GM19324 (cell line): Measurements from ENCODE around the gene EXOC3L1.

Source experiments
- ATAC-seq: cut with Tn5 transposase; IDR thresholded peaks from one replicate; pipeline ENCODE4 v1.9.1; 2021; ENCODE audit warnings: mild to moderate bottlenecking, moderate library complexity; ENCODE audit not compliant: unreplicated experiment, low FRiP score

Gene EXOC3L1, protein sequence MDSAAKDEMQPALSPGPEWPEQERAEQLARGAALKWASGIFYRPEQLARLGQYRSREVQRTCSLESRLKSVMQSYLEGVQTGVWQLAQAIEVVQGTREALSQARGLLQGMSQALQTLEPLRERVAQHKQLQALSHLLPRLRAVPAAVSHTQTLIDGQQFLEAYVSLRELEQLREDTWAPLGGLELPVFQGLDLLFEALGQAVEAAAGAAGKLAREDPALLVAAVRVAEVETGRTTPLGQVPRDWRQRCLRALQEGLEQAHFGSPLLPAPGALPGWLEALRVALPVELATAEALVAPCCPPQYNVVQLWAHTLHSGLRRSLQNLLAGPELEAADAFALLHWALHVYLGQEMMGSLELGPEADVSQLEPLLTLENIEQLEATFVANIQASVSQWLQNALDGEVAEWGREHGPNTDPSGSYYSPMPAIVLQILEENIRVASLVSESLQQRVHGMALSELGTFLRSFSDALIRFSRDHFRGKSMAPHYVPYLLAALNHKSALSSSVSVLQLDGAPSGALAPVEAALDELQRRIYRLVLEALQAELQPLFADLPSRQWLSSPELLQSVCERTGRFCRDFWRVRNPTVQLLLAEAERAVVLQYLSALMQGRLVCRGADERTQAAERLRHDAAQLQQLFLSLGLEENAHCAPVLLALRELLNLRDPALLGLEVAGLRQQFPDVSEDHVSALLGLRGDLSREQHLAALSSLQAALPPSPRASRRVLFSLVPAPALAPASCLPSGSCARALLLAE

DNA sequence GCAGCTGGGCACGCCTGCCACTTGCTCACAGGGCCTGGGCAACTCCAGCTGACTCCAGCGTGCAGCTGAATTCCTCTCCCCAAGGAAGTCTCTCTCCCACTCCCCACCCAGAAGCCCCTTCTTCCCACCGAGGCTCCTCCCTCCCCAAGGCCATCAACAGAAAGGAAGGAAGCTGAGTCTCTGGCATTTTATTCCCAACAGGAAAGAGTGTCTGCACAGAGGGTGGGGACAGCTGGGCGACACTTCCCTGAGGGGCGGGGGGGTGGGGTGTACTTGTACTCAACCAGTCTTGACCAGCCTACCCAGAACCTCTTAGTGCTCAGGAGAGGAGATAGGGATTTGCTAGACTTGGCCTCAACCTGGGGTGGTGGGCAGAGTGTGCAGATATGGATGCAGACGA, at the start of gene EXOC3L1:
TSS of gene EXOC3L1 (minus strand) at position 96 of the 400 bp plus-strand sequence. CDS start 460 bp downstream, outside the sequence.
- no peak for ATAC-seq

DNA sequence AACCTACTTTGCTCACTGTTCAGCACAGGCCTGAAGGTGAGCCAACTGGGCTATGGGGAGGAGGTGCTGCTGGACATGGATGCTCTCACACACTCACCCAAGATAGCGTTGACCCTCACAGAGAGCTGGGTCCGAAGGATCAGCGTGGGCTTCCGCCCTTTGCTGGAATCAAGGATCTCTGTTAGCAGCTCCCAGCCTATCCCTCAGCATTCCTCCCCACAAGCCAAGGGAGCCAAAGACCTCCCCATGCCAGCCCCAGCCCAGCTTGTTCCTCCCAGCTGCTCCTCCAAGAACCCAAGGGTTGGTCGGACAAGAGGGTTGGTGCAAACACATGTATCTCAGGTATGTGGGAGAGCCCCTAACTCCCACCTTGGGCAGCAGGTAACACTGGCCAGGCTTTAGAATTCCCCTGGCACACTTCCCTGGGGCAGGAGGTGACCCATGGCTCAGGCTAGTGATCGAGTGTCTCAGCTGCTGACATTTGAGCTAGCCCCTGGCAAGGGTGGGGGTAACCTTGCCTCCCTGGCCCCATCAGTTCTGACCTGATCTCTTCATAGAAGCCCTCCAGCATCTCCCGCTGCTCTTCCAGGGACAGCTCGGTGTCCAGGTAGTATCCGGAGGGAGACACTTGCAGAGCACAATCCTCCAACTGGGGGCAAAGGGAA, 49.0 kb upstream of the EXOC3L1 start:
- no peak for ATAC-seq

DNA sequence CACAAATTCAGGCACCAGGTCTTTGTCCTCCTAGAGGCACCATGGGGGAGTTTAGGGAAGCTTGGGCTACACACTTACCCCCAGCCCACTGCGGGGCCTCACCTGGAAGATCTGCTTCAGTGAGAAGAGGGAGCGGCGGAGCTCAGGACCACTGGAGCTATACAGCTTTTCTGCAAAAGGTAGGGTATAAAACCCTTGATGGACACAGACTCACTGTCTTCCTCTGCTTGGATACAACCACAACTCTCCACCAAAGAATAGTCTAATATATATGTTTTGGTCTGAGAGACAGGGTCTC, 48.3 kb upstream of the EXOC3L1 start:
- no peak for ATAC-seq

DNA sequence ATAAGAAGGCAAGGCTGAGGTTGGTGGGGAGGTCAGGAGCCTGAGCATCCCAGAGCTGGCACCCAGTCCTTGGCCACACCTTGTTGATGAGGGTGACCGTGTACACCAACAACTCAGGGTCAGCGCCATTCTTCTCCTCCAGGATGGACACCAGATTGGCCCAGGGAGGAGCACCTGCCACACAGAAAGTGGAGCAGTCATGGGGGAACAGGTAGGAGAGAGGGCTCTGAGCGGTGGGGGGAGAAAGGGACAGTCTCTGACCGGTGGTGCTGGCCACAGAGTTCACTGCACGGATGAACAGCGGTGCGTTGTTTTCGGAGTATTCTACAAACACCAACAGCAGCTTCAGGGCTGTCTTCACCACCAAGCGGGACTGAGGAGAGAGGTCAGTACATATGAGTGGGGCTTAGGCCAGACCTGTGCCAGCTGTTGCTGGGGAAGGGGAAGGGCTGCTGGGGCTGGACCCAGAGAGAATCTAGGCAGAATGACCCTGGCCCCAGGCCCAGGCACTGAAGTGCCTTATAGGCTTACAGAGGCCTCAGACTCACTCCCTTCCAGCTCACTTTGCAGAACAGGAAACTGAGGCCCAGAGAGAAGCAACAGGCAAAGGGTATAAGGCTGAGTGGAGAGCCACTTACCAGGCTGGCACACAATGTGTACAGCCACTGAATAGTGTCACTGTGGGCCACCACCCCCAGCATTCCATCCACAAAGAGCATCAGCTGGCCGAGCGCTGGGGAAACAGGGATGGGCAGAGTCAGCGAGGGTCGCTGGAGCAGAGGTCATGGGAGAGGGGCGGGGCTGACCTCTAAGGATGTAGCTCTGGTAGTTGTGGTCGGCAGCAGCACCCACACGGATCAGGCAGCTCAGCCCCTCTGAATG, 47.7 kb upstream of the EXOC3L1 start:
- no peak for ATAC-seq

DNA sequence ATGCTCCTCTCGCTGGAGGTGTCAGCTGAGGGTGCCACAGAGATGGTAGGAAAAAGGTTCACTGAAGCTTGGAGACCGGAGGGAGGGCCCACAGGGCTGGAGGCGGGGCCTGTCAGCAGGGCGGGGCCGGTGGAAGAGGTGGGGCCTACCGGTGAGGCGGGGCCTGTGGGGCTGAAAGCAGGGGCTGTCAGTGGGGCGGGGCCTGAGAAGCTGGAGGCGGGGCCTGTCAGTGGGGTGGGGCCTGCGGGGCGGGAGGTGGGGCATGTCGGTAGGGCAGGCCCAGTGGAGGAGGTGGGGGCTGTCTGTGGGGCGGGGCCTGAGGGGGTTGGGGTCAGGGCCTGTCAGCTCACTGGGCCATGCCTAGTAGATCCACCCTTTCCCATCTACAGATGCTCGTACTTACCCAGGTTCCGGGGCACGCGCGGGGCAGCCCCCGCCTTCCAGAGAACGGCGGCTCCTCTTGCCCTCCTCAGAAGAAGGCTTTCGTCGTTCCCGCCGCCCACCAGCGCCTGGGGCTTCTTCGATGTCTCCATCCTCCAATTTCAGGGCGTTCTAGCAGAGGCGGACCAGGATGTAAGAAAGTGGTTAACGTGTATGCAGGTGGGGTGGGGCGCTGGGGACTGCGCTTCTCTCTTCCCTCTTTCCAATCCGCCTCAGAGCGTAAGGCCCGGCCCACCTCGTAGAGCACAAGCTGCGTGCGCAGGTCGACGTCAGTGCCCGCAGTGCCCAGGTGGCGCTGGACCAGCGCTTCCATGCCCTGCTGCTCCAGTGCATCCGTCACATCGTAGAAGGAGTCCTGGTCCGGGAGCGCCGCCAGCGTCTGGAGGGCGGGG, 46.8 kb upstream of the EXOC3L1 start:
- ATAC-seq, result no peak

DNA sequence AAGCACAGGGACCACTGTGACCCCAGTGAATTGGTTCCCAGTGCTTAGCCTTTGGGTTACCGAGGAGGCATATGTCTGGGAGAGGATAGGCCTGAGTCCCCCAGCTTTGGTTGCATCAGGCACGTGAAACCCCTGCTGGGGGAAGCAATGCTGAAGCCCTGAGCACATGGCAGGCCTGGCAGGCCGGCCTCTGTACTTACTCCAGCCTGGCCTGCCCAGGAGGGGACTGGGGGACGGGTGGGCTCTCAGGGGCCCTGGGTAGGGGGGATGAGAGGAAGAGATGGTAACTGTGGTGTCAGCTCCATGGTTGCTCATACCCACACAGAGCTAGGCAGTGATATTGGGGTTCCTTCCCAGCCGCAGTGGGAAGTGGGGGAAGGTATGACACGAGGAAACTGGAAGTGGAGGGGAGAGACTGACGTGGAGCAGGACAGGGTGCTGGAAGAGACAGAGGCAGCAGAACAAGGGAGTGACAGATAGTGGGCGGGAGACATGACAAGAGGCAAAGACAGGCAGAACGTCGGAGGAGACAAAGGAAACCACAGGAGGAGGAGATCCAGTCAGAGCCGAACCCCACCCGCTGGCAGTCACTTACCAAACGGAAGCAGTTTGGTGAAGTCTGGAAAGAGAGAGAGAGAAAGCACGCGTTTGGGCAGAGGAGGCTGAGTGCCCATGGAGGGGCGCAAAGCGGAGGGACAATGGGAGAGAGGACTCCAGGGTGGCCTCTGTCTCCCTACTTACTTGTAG, 46.1 kb upstream of the EXOC3L1 start:
- ATAC-seq, result no peak

DNA sequence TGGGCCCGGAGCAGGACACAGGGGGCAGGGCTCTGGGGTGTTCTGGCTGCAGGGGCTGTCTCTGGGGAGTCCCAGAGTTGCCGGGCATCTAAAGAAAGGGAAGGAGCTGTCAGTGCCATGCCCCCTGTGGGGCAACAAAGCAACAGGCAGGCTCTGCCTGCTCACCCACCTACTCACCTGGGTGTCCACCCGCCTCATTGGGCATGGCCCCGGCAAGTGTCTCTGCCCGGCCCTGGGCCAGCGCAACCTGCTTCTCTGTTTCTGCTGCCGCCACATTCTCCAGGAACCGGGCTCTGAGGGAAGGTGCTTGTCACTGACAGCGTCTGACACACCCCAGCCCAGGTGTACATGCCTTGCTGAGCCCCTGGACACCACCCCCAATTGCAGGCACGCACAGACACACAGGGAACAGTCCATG, 44.3 kb upstream of the EXOC3L1 start:
- ATAC-seq, result no peak

DNA sequence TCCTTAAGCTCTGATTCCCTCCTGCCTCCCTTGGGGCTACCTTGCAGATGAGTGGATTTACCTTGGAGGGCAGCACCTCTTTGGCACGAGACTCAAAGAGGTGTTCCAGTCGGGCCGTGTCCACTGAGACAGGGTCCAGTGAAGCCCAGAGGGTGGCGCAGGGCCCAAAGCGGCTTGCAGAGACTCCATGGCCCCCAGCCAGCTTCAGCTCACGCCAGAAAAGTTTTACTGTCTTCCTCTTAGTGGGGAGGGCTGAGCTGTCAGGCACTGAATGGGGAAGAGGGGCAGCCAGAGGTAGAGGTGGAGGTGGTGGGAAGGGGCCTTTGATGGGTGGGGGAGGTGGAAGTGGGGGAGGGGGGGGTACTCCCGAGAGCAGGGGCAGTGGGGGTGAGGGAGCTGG, 43.7 kb upstream of the EXOC3L1 start:
- no peak for ATAC-seq

DNA sequence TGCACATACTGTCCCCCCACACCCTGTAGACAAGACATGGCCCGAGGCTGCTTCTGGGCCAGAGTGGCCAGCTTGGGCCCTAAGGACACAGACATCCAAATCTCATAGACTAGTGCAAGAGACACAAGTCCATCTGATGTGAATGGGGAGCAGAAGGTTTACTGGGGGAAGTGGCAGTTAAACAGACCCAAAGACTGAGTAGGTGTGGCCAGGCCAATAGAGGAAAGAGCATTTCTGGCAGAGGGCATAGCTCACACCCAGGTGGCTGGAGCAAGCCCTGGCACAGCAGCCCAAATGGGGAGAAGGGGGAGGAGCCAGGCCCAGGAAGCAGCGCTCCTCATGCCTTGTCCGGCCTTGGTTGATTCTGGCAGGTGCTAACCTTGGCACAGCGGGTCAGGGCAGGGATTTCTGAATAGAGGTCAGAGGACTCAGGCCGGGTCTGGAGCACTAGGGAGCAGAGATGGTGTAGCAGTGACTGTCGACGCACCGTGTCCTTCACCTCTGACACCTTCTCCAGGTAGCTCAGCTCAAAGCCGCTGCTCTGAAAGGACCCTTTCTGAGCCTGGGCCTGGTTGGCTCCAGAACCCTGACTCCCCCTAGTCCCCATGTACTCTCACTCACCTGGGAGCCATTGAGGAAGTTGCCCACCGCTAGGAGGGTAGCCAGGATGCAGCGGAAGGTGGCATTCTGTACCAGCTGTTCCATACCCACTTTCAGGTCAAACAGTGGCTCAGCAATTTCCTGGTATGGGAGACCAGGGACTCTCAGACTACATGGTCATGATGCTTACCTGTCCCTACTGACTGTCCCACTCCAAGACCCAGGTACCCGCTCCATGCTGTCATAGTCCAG, 41.1 kb upstream of the EXOC3L1 start:
- ATAC-seq, result no peak

DNA sequence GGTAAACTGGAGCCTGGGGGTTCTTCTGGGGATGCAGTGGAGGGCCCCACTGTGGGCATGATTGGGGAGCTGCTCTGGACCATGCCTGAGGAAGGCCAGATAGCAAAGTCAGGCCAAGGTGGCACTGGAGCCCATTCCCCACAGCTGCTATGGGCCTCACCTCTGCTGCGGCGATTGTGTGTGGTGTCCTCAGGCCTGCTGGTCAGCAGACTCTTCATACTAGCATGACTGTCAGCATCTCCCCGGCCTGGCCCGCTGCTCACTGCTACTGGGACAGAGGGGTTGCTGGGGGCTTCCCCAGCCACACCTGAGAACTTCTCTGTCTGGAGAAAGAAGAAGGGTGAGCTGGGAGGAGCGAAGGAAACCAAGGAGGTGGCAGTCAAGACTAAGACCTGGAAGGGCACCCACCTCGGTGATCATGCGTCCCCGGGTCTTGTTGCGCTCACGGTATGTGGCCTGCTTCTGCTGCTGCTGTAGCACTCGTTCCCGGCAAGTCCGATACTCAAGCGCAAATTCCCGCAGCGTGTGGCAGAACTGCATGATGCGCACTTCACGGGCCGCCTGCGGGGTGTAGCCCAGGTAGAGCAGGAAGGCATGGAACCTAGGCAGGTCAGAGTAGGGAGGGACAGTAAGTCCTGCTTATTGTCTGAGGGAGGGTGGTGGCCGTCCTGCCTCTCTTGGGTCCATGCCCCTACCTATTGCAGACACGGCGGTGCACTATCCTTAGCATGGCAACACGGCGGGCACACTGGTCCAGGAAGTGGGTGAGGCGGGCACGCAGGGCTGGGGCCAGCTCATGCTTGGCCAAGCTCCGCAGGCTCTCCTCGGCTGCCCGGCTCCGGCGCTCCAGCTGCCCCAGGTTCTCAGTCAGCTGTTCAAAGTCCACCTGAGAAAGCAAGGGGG, 40.2 kb upstream of the EXOC3L1 start:
- ATAC-seq, result no peak

DNA sequence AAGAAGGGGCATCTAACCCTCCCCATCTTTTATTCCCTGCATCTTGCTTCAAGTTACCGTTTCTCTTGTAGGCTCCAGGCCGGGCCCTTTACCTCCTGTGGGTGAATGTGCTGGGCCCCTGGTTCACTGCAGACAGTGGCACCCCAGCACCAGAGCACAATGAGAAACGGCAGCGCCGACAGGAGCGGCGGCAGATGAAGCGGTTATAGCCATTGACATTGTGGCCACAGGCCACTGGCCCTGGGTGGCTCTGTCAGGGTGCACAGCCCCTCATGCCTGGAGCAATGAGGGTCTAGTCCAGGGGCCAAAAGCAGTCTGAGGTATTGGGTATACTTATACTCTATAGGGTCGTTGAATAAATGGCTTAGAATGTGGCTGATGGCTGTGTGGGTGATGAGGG, 39.0 kb upstream of the EXOC3L1 start:
- no peak for ATAC-seq

DNA sequence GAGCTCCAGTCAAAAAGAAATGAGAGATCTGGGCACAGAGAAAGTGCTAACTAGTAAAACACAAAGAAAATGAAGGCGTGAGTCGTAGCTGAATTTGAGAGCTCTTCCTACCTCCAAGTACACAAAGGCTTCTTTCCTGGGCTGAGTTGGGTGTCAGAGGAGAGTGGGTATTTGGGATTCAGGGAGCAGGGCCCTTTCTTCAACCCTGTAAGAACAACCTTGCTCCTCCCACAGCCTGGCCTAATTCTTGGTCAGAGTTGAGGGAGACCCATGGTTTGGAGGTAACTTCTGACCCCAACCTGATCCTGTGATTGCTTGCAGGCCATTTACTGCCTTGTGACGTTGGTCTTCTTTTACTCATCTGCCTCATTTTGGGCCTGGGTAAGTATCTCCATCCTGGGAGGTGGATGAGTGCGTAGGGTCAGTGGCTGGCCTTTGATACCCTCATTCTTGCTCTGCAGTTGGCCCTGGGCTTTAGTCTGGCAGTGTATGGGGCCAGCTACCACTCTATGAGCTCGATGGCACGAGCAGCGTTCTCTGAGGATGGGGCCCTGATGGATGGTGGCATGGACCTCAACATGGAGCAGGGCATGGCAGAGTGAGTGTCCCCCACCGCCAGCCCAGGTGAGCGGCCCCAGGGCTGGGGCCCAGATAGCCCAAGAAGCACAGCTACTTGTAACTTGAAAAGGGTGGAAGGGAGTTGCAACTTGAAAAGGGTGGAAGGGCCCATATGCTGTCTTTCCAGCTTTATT, 38.3 kb upstream of the EXOC3L1 start:
- no peak for ATAC-seq

DNA sequence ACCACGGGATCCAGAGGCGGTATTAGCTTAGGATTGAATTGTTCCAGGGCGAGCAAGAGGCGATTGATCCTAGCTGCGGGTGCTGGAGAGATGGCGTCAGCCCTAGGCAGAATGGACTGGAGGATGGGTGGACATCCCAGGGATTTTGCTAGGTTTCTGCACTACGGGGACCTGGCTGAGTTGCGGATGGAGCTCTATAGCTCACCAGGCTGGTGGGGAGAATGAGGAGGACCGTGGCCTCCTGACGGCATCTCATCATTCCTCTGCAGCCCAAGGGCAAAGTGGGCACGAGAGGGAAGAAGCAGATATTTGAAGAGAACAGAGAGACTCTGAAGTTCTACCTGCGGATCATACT, 37.6 kb upstream of the EXOC3L1 start:
- ATAC-seq, result no peak

DNA sequence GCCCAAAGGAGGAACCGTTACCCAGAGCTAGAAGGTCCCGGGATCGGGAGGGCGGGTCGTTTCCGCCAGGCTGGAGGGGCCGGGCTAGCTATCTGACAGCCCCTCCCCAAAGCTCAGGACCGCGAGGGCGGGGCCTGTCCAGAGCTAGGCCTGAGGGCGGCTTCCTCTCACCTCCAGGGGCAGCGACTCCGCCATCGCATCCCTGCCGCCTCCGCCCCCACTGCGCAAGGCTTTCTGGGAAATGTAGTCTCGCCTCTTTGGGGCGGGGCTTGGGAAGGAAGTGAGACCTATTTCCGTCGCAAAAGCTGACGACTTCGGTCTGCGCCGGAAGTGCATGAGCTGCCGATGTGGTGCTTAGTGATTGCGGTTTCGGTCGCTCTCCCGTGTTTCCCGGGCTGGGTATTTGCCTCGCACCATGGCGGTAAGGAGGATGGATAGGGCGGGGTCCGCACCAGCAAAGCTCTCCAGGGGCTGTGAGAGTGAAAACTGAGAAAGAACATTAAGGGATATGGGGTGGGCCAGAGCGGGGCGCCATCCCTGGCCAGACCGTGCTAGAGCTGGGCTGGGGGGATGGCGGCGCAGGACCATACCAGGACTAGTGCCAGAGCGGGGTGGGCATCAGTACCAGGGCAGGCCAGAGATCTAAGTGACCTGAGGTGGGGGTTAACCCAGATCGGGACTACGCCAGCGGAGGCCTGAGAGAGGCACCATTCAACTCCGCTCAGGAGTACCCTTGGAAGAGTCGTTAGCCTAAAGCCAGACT, 37.0 kb upstream of the EXOC3L1 start, which contains the start of gene TMEM208:
TSS of gene TMEM208 (plus strand) at position 327 of the 763 bp plus-strand sequence. CDS start at position 416, 89 bp downstream.
- peak; percentile 94 for ATAC-seq

DNA sequence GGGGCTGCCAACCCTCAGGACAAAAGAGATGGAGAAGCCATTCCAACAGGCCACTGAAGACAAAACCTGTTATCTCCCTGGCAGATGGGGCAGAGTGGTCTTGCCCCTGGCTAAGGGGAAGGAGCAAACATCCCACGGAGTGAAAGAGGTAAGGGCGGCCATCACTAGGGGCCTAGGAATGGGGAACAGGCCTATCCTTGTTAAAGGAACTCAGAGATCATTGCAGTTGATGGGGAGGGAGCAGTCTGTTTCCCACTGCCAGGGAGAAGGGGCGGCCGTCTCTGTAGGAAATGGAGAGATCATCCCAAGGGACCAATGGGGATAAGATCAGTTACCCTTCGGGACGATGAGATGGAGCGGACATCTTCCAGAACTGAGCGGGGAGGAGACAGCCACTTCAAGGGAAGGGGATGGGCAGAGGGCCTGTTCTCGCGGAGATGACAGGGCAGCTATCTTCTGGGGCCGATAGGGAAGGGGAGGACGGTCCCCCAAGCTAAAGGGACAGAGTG, 36.4 kb upstream of the EXOC3L1 start:
- no peak for ATAC-seq
